ENCODE measurements around the gene F11R. TPM values are rescaled to one million over a fixed set of nuclear protein-coding genes. Genes with fewer than 3 reads are reported as not detected.
"Not testable (repeated sequence)": the region's sequence is repeated elsewhere in the genome, so short reads cannot be mapped to it uniquely, and the experiment has no call there.

F11R gene
- total RNA-seq, 1 donor from 2014 or later = 7.7 TPM

GRCh38 chr1:160993544-160994193 is 27.3 kb downstream of the F11R start:
- Mint-ChIP-seq H3K36me3 (ENCODE audit: unreplicated experiment) (no peaks in the 10 kb centered on the region), H3K27me3 (ENCODE audit: unreplicated experiment) (peaks cover 1% of the 10 kb centered on the region), H3K4me3 (ENCODE audit: unreplicated experiment) (no peak overlapping the region), H3K27ac (ENCODE audit: unreplicated experiment) (no peak overlapping the region), H3K4me1 (ENCODE audit: low read depth, unreplicated experiment) (no peaks in the 10 kb centered on the region), H3K9me3 (ENCODE audit: unreplicated experiment) (peaks cover 2% of the 10 kb centered on the region)
- TF ChIP-seq, protein P1, sequence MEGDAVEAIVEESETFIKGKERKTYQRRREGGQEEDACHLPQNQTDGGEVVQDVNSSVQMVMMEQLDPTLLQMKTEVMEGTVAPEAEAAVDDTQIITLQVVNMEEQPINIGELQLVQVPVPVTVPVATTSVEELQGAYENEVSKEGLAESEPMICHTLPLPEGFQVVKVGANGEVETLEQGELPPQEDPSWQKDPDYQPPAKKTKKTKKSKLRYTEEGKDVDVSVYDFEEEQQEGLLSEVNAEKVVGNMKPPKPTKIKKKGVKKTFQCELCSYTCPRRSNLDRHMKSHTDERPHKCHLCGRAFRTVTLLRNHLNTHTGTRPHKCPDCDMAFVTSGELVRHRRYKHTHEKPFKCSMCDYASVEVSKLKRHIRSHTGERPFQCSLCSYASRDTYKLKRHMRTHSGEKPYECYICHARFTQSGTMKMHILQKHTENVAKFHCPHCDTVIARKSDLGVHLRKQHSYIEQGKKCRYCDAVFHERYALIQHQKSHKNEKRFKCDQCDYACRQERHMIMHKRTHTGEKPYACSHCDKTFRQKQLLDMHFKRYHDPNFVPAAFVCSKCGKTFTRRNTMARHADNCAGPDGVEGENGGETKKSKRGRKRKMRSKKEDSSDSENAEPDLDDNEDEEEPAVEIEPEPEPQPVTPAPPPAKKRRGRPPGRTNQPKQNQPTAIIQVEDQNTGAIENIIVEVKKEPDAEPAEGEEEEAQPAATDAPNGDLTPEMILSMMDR (IDR thresholded peaks at IDR 0.05; ENCODE audit: partially characterized antibody, unreplicated experiment) = no peak
- DNase-seq = no peak

DNA sequence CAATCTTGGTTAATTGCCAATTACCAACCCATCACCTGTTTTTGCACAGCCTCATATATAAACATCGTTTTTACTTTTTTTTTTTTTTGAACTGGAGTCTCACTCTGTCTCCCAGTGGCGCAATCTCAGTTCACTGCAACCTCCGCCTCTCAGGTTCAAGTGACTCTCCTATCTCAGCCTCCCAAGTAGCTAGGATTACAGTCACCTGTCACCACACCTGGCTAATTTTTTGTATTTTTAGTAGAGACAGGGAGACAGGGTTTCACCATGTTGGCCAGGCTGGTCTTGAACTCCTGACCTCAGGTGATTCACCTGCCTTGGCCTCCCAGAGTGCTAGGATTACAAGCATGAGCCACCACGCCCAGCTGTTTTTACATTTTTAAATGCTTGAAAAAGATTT is 28.9 kb downstream of the F11R start:
- H3K4me3 Mint-ChIP-seq (ENCODE audit: unreplicated experiment); H3K36me3 Mint-ChIP-seq (ENCODE audit: unreplicated experiment); H3K27ac Mint-ChIP-seq (ENCODE audit: unreplicated experiment); H3K27me3 Mint-ChIP-seq (ENCODE audit: unreplicated experiment); H3K4me1 Mint-ChIP-seq (ENCODE audit: low read depth, unreplicated experiment); H3K9me3 Mint-ChIP-seq (ENCODE audit: unreplicated experiment); DNase-seq: not testable (repeated sequence)

DNA sequence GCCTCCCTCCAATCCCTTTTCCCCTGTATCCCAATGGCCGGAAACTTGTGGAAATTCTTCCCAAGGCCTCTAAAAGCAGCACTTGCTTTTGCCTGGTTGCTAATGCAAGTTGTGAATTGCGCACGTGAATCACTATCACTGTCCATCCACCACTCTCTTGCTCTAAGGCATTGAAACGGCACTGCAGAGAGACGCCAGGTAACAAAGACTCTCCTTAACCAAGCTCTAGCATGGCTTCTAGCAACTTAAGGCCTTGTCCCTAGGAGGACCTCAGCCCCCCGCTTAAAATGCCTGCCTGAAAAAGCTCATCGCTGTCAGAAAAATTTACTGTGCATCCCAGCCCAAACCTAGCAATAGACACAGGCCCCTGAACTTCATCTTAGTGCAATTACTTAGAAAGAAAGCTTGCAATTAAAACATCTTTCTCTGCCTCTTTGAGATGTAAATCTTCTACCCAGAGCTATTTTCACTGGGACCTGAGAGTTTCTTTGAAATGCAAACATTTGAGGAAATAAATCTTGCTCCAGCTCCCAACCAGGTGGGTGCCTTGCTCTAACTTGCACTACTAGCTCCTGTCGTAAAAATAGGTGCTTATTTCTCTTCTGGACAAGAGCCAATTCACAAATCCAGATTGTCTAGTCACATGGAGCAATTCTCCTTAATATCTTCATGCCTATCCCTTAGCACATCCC is 33.4 kb downstream of the F11R start:
- Mint-ChIP-seq H3K4me3 (ENCODE audit: unreplicated experiment) (no peak overlapping the region), H3K9me3 (ENCODE audit: unreplicated experiment) (peaks cover 2% of the 10 kb centered on the region), H3K4me1 (ENCODE audit: low read depth, unreplicated experiment) (no peaks in the 10 kb centered on the region), H3K27me3 (ENCODE audit: unreplicated experiment) (peaks cover 1% of the 10 kb centered on the region), H3K36me3 (ENCODE audit: unreplicated experiment) (no peaks in the 10 kb centered on the region), H3K27ac (ENCODE audit: unreplicated experiment) (no peak overlapping the region)
- TF ChIP-seq, protein P1 (IDR thresholded peaks at IDR 0.05; ENCODE audit: partially characterized antibody, unreplicated experiment) = no peak
- DNase-seq = no peak

DNA sequence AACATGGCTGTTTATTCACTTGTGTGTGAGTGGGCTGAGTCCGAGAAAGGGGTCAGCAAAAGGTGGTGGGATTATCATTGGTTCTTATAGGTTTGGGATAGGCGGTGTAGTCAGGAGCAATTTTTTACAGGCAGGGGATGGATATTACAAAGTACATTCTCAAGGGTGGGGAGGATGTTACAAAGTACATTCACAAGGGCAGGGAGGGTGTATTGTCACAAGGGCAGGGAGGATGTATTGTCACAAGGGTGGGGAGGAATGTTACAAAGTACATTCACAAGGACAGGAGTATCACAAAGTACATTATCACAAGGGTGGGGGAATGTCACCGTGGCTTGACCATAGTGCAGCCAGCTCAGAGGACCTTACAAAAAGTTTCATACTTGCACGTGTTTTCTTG is 35.2 kb downstream of the F11R start:
- H3K27me3 Mint-ChIP-seq (ENCODE audit: unreplicated experiment) = peaks cover 9% of the 10 kb centered on the region
- H3K27ac Mint-ChIP-seq (ENCODE audit: unreplicated experiment) = no peak overlapping the region
- DNase-seq = no peak
- H3K4me1 Mint-ChIP-seq (ENCODE audit: low read depth, unreplicated experiment) = no peaks in the 10 kb centered on the region
- H3K9me3 Mint-ChIP-seq (ENCODE audit: unreplicated experiment) = peaks cover 2% of the 10 kb centered on the region
- TF ChIP-seq, protein P1 (IDR thresholded peaks at IDR 0.05; ENCODE audit: partially characterized antibody, unreplicated experiment) = no peak
- no peaks in the 10 kb centered on the region for H3K36me3 Mint-ChIP-seq (ENCODE audit: unreplicated experiment)
- no peak overlapping the region for H3K4me3 Mint-ChIP-seq (ENCODE audit: unreplicated experiment)

DNA sequence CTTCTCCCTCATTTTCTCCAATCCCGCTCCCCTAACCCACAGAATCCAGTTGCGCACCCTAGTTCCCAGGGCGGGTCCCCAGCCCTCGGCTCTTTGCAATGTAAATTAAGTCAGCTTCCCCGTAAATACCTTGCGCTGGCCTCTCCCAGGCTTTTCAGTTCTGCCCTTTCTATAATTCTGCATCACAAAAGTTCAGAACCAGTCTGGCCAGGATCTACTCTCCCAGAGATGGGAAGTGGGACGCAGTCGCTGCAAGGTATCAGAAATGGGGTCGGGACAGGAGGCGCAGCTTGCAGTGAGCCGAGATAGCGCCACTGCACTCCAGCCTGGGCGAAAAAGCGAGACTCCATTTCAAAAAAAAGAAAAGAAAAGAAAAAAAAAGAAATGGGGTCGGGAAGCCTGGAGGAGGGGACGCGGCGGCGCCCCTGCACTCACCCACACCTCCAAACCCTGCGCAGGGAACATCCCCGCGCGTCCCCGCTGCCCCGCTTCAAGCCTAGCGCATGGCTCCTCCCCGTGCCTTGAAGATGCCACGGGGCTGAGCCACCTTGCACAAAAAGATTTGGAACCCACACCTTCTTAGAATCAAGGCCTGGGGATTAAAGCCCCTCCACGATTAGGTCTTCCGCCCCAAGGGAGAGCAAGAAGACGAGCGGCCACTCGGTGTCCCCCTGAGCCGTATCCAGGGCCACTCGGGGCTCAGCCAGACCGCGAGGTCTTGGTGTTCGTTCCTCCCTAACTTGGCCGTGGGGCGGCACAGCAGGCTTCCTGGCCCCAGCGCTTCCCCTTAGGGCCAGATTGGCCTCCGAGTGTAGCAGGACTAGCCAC is 39.2 kb downstream of the F11R start:
- TF ChIP-seq, protein P1 (IDR thresholded peaks at IDR 0.05; ENCODE audit: partially characterized antibody, unreplicated experiment) = no peak
- Mint-ChIP-seq H3K4me3 (ENCODE audit: unreplicated experiment) (peak overlapping the region; percentile 77), H3K9me3 (ENCODE audit: unreplicated experiment) (no peaks in the 10 kb centered on the region), H3K4me1 (ENCODE audit: low read depth, unreplicated experiment) (no peaks in the 10 kb centered on the region), H3K27me3 (ENCODE audit: unreplicated experiment) (peaks cover 9% of the 10 kb centered on the region), H3K36me3 (ENCODE audit: unreplicated experiment) (no peaks in the 10 kb centered on the region), H3K27ac (ENCODE audit: unreplicated experiment) (no peak overlapping the region)
- DNase-seq = no peak

All from glutamatergic neuron (in vitro differentiated cells).